ENCODE results near the gene SF3B2. TPM values are rescaled to one million over a fixed set of nuclear protein-coding genes. Genes with fewer than 3 reads are reported as not detected.

SF3B2 gene
- total and polyA plus RNA-seq, 9 of the 15 experiments (the other 6 are each of a cell fraction or from before 2014, with no cell fraction given), result 58.3 to 248 (median 157) TPM

DNA sequence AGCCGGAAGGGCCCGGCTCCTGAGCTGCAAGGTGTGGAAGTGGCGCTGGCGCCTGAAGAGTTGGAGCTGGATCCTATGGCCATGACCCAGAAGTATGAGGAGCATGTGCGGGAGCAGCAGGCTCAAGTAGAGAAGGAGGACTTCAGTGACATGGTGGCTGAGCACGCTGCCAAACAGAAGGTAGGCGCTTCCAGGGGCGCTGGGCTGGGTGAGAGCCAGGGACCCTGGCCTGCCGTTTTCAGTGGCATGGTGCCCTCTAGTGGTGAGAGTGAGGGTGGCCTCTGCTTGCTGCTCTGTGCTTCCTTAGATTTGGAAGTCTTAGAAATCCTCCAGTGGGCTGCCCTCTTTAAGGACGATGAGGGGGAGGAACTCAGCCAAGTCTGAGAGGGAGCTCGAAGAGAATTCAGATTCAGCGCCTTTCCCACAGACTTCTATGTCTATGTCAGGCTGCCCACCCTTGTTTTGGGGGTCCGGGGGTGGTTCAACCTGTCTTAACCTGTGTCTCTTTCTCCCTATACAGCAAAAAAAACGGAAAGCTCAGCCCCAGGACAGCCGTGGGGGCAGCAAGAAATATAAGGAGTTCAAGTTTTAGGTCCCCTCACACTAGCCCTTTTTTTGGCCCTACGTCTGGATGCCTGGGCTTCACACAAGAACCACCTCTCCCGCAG lies 16.1 kb downstream of the SF3B2 start (continued):
- TF ChIP-seq, protein P1, sequence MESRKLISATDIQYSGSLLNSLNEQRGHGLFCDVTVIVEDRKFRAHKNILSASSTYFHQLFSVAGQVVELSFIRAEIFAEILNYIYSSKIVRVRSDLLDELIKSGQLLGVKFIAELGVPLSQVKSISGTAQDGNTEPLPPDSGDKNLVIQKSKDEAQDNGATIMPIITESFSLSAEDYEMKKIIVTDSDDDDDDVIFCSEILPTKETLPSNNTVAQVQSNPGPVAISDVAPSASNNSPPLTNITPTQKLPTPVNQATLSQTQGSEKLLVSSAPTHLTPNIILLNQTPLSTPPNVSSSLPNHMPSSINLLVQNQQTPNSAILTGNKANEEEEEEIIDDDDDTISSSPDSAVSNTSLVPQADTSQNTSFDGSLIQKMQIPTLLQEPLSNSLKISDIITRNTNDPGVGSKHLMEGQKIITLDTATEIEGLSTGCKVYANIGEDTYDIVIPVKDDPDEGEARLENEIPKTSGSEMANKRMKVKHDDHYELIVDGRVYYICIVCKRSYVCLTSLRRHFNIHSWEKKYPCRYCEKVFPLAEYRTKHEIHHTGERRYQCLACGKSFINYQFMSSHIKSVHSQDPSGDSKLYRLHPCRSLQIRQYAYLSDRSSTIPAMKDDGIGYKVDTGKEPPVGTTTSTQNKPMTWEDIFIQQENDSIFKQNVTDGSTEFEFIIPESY (CRISPR knock-in tag; IDR thresholded peaks at IDR 0.05), result peak; percentile 99
- TF ChIP-seq YY1 (IDR thresholded peaks at IDR 0.05; ENCODE audit: borderline replicate concordance in 1 of 3, control insufficient read depth in 1 of 3, extremely low read depth in 1 of 3, insufficient read depth in 3 of 3, insufficient read length in 1 of 3, insufficient replicate concordance in 2 of 3, low read depth in 1 of 3, low read length in 2 of 3) (peak in 1 of 3 experiments; percentile 45), TOE1 (IDR thresholded peaks at IDR 0.05; ENCODE audit: borderline replicate concordance) (no peak), TOE1 (CRISPR knock-in tag; IDR thresholded peaks at IDR 0.05; ENCODE audit: borderline replicate concordance, low read depth) (0 out of 2 replicates have a peak, but pooled peaks have one; percentile 62), RBM39 (optimal IDR thresholded peaks at IDR 0.05; ENCODE audit: low read depth, low read length) (peak; percentile 53), RAD21 (CRISPR knock-in tag; conservative IDR thresholded peaks at IDR 0.05 in 1 of 2, IDR thresholded peaks at IDR 0.05 in 1 of 2) (peak; percentile 46 to 59), RBFOX2 (IDR thresholded peaks at IDR 0.05; ENCODE audit: low read depth, low read length) (peak; percentile 40; the same call in 1 of the 2 replicates), NFIC (IDR thresholded peaks at IDR 0.05) (peak; percentile 77), TARDBP (IDR thresholded peaks at IDR 0.05) (no peak), KLF16 (IDR thresholded peaks at IDR 0.05) (0 out of 2 replicates have a peak, but pooled peaks have one; percentile 11), CXXC5 (CRISPR knock-in tag; IDR thresholded peaks at IDR 0.05) (0 out of 2 replicates have a peak, but pooled peaks have one; percentile 14), CBFB (CRISPR knock-in tag; IDR thresholded peaks at IDR 0.05) (peak; percentile 25; the same call in 1 of the 2 replicates)
- TF ChIP-seq, protein P2, sequence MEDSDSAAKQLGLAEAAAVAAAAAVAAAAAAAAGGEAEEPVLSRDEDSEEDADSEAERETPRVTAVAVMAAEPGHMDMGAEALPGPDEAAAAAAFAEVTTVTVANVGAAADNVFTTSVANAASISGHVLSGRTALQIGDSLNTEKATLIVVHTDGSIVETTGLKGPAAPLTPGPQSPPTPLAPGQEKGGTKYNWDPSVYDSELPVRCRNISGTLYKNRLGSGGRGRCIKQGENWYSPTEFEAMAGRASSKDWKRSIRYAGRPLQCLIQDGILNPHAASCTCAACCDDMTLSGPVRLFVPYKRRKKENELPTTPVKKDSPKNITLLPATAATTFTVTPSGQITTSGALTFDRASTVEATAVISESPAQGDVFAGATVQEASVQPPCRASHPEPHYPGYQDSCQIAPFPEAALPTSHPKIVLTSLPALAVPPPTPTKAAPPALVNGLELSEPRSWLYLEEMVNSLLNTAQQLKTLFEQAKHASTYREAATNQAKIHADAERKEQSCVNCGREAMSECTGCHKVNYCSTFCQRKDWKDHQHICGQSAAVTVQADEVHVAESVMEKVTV (CRISPR knock-in tag; IDR thresholded peaks at IDR 0.05), result peak; percentile 43; the same call in 1 of the 2 replicates
- TF ChIP-seq, protein P3, sequence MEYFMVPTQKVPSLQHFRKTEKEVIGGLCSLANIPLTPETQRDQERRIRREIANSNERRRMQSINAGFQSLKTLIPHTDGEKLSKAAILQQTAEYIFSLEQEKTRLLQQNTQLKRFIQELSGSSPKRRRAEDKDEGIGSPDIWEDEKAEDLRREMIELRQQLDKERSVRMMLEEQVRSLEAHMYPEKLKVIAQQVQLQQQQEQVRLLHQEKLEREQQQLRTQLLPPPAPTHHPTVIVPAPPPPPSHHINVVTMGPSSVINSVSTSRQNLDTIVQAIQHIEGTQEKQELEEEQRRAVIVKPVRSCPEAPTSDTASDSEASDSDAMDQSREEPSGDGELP (CRISPR knock-in tag; IDR thresholded peaks at IDR 0.05; ENCODE audit: borderline replicate concordance), result peak; percentile 35; the same call in 1 of the 2 replicates
- TF ChIP-seq, protein P4, sequence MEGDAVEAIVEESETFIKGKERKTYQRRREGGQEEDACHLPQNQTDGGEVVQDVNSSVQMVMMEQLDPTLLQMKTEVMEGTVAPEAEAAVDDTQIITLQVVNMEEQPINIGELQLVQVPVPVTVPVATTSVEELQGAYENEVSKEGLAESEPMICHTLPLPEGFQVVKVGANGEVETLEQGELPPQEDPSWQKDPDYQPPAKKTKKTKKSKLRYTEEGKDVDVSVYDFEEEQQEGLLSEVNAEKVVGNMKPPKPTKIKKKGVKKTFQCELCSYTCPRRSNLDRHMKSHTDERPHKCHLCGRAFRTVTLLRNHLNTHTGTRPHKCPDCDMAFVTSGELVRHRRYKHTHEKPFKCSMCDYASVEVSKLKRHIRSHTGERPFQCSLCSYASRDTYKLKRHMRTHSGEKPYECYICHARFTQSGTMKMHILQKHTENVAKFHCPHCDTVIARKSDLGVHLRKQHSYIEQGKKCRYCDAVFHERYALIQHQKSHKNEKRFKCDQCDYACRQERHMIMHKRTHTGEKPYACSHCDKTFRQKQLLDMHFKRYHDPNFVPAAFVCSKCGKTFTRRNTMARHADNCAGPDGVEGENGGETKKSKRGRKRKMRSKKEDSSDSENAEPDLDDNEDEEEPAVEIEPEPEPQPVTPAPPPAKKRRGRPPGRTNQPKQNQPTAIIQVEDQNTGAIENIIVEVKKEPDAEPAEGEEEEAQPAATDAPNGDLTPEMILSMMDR (IDR thresholded peaks at IDR 0.05 in 2 of 3, conservative IDR thresholded peaks at IDR 0.05 in 1 of 3; ENCODE audit: insufficient read depth in 2 of 3, low read depth in 1 of 3, low read length in 3 of 3), result peak; percentile 81 to 92 (median 81)
- TF ChIP-seq, protein P5, sequence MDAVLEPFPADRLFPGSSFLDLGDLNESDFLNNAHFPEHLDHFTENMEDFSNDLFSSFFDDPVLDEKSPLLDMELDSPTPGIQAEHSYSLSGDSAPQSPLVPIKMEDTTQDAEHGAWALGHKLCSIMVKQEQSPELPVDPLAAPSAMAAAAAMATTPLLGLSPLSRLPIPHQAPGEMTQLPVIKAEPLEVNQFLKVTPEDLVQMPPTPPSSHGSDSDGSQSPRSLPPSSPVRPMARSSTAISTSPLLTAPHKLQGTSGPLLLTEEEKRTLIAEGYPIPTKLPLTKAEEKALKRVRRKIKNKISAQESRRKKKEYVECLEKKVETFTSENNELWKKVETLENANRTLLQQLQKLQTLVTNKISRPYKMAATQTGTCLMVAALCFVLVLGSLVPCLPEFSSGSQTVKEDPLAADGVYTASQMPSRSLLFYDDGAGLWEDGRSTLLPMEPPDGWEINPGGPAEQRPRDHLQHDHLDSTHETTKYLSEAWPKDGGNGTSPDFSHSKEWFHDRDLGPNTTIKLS (IDR thresholded peaks at IDR 0.05; ENCODE audit: borderline replicate concordance, low read depth), result no peak

All from K562 (cell line).